Mucosa of stomach (tissue), 1 donor: ENCODE data around the gene NRG4.
"Not testable (repeated sequence)": the region's sequence is repeated elsewhere in the genome, so short reads cannot be mapped to it uniquely, and the experiment has no call there.

Source experiments
- H3K27me3 ChIP-seq: one replicate; pipeline ENCODE4 v1.7.0; 2013; ENCODE audit warnings: mild to moderate bottlenecking, low read length; ENCODE audit not compliant: control insufficient read depth, insufficient read depth
- H3K36me3 ChIP-seq: one replicate; pipeline ENCODE4 v1.7.0; 2013; ENCODE audit warnings: low read length; ENCODE audit not compliant: control insufficient read depth, insufficient read depth
- H3K4me1 ChIP-seq: one replicate; pipeline ENCODE4 v1.7.0; 2013; ENCODE audit warnings: mild to moderate bottlenecking, low read length; ENCODE audit not compliant: control insufficient read depth, insufficient read depth
- H3K4me3 ChIP-seq: one replicate; pipeline ENCODE4 v1.7.0; 2013; ENCODE audit warnings: low read length
- H3K9ac ChIP-seq: one replicate; pipeline ENCODE4 v1.7.0; 2013; ENCODE audit warnings: mild to moderate bottlenecking, low read length, moderate library complexity
- H3K9me3 ChIP-seq: one replicate; pipeline ENCODE4 v1.7.0; 2013; ENCODE audit warnings: mild to moderate bottlenecking, low read length, moderate library complexity; ENCODE audit not compliant: control insufficient read depth
- donor health status: Pancreatic carcinoma.

The NRG4 gene

DNA sequence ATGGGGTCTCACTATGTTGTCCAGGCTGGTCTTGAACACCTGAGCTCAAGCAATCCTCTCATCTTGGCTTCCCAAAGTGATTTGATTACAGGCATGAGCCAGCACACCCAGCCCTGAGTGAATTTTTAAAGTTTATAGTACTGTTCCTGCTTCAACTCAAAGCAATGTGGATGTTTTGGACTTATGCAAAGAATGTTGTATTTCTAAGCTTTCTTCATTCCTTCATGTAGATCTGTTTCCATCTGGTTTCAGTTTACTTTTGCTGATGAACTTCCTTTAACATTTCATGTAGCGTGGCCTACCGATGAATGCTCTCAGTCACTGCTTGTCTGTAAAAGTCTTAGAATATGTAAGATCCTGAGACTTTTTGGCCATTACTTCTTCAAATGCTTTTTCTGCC lies 23.2 kb downstream of the NRG4 start:
- H3K36me3 ChIP-seq, result no peaks in the 10 kb centered on the region
- no peak overlapping the region for H3K9ac ChIP-seq
- H3K4me3 ChIP-seq, result no peak overlapping the region
- no peaks in the 10 kb centered on the region for H3K4me1 ChIP-seq
- no peaks in the 10 kb centered on the region for H3K9me3 ChIP-seq
- no peaks in the 10 kb centered on the region for H3K27me3 ChIP-seq

DNA sequence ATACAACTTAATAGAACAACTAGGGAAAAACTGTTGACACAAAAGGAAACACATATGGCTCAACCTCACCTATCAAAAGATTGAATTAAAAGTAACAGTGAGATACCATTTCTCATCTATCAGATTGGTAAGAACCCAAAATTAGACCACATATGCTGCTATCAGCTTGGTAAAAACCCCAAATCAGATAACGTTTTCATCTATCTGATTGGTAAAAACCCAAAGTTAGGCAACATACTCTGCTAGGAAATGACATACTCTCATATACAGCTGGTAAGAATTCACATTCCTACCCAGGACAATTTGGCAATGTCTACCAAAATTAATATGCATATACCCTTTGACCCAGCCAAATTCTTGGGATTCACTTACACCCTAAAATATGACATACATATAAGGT lies 26.3 kb downstream of the NRG4 start:
- H3K4me3 ChIP-seq, result no peak overlapping the region
- H3K27me3 ChIP-seq, result no peaks in the 10 kb centered on the region
- no peaks in the 10 kb centered on the region for H3K4me1 ChIP-seq
- no peaks in the 10 kb centered on the region for H3K9me3 ChIP-seq
- no peak overlapping the region for H3K9ac ChIP-seq
- no peaks in the 10 kb centered on the region for H3K36me3 ChIP-seq

DNA sequence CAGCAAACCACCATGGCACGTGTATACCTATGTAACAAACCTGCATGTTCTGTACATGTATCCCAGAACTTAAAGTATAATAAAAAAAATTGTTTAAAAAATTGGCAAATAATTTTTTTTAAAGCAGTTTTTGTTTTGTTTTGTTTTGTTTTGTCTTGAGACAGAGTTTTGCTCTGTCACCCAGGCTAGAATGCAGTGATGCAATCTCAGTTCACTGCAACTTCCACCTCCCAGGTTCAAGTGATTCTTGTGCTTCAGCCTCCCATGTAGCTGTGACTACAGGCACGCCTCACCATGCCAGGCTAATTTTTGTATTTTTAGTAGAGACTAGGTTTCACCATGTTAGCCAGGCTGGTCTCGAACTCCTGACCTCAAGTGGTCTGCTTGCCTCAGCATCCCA lies 27.5 kb downstream of the NRG4 start:
- H3K4me1 ChIP-seq, H3K9me3 ChIP-seq, H3K36me3 ChIP-seq, H3K9ac ChIP-seq, H3K4me3 ChIP-seq, H3K27me3 ChIP-seq: not testable (repeated sequence)

DNA sequence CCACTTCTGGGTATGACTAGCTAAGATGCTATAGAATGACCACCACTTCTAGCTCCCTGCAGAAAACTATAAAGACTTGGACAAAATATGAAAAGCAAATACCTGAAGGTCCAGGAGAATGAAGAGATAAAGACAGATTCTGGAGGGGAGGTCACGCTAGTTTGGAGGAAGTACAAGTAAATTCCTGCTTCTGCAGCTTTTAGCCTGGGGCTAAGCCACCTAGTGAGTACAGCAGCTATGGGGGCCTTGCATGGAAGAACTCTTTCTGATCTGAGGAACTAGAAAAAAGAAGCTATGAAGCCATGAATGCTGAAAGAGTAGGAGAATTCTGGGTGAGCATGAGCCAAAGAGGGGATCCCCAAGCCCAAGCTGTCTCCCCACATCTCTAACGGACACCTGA lies 29.8 kb downstream of the NRG4 start:
- H3K9ac ChIP-seq, result no peak overlapping the region
- H3K4me3 ChIP-seq, result no peak overlapping the region
- no peaks in the 10 kb centered on the region for H3K4me1 ChIP-seq
- no peaks in the 10 kb centered on the region for H3K36me3 ChIP-seq
- no peaks in the 10 kb centered on the region for H3K9me3 ChIP-seq
- no peaks in the 10 kb centered on the region for H3K27me3 ChIP-seq

DNA sequence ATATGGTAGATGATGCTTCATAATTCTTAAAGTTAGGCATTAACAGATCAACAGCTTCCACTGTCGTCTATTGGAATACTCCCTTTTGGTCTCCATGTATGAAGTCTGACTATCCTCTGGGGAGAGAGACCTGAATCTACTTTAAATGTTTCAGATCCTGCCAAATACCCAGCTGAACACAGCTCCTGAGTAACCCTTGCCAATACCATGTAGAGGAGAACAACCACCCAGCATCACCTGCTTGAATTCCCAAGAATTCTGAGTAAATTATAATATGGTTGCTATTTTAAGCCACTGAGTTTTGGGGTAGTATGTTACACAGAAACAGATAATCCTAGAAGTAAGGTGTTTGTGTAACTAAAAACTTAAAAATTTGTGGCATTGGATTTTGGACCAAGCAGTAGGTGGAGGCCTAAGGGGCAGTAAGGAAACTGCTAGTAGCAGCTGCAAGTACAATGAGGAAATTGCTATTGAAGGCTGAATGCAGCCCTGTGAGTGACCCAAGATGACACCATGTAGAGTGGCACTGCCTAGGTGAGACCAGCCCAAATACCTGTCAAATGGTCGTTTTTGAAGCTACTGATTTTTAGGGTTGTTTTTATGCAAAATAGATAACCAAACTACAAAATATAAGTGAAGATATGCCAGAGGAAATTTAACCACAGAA lies 30.9 kb downstream of the NRG4 start:
- H3K4me1 ChIP-seq, result no peaks in the 10 kb centered on the region

DNA sequence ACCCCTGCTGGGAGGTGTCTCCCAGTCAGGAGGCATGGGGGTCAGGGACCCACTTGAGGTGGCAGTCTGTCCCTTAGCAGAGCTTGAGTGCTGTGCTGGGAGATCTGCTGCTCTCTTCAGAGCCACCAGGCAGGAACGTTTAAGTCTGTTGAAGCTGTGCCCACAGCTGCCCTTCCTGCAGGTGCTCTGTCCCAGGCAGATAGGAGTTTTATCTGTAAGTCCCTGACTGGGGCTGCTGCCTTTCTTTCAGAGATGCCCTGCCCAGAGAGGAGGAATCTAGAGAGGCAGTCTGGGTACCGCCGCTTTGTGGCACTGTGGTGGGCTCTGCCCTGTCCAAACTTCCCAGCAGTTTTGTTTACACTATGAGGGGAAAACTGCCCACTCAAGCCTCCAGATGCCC lies 35.5 kb downstream of the NRG4 start:
- not testable (repeated sequence) for H3K4me3 ChIP-seq, H3K36me3 ChIP-seq, H3K9ac ChIP-seq, H3K27me3 ChIP-seq, H3K4me1 ChIP-seq, H3K9me3 ChIP-seq

More for the DNA sequence above, 30.9 kb downstream of the NRG4 start:
- H3K9me3 ChIP-seq, result no peaks in the 10 kb centered on the region
- H3K4me3 ChIP-seq, result no peak overlapping the region
- no peaks in the 10 kb centered on the region for H3K36me3 ChIP-seq
- no peak overlapping the region for H3K9ac ChIP-seq
- H3K27me3 ChIP-seq, result no peaks in the 10 kb centered on the region

DNA sequence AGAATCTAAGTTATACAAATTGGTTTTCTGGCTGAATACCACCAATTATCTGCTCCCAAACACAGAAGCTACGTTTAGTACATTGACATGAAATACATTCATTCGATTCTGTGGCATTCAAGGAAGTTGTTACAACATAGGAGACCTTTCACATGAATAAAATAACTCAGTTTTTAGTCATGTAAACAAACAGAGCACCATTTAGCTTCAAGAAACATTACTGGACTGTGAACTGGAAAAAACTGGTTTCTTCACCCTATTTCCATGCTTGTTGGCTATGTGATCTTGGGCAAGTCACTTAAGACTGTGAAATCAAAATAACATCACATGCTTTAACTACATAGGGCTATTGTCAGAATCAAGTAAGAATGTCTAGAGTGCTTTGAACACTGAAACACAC lies 46.2 kb downstream of the NRG4 start:
- Histone ChIP-seq H3K36me3 (no peaks in the 10 kb centered on the region), H3K4me3 (no peak overlapping the region), H3K9me3 (no peaks in the 10 kb centered on the region), H3K9ac (no peak overlapping the region), H3K27me3 (no peaks in the 10 kb centered on the region), H3K4me1 (peaks cover 13% of the 10 kb centered on the region)

DNA sequence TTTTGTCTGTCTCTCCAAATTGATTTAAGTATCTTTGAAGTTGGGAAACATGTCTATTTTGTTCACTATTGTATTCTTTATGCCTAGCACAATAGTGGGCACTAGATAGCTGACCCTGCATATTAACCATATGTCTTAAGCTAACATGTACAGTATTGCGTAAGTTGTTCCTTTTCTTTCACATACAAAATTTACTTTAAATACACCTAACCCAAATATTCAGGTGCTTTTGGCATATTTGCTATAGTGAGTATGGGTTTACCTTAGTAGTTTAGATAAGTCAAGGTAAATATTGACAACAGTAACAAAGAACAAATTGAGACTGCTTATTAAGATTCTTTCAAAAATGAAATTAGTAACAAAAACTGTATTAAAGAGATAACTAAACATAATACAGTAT lies 50.9 kb downstream of the NRG4 start:
- H3K4me1 ChIP-seq, result peaks cover 13% of the 10 kb centered on the region
- no peak overlapping the region for H3K4me3 ChIP-seq
- H3K9me3 ChIP-seq, result no peaks in the 10 kb centered on the region
- H3K36me3 ChIP-seq, result no peaks in the 10 kb centered on the region
- no peak overlapping the region for H3K9ac ChIP-seq
- no peaks in the 10 kb centered on the region for H3K27me3 ChIP-seq

DNA sequence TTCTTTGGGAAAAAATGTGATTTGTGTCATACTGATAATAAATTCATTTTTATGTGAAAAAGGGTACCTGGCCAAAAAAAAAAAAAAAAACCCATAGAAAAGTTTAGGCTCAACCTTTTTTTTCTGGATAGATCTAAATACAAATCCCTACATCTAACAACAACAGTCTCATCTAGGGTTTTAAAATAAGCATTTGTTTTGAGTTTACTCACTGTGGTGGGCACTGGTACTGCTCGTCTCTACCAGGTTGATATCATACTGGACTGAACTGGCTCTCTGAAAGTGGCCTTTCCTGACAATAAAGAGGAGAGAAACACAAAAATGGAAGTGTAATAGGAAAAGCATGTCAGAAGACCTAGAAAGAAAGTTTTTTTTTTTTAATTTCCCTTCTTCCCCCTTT lies 56.5 kb downstream of the NRG4 start:
- Histone ChIP-seq H3K9ac (no peak overlapping the region), H3K4me1 (no peaks in the 10 kb centered on the region), H3K9me3 (no peaks in the 10 kb centered on the region), H3K4me3 (no peak overlapping the region), H3K36me3 (no peaks in the 10 kb centered on the region), H3K27me3 (no peaks in the 10 kb centered on the region)

DNA sequence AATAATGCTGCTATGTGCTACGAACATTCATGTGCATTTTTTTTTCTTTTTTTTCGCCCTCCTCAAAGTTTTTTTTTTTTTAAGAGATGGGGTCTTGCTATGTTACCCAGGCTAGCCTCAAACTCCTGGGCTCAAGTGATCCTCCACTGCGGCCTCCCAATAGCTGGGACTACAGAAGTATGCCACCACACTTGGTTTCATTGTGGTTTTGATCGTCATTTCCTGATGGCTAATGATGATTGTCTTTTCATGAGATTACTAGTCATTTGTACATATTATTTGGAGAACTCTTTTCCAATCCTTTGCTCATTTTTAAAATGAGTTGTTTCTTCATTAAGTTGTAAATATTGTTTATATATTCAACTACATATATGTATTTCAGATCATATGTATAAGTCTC lies 59.7 kb downstream of the NRG4 start:
- no peaks in the 10 kb centered on the region for H3K4me1 ChIP-seq
- H3K36me3 ChIP-seq, result no peaks in the 10 kb centered on the region
- no peaks in the 10 kb centered on the region for H3K27me3 ChIP-seq
- no peak overlapping the region for H3K4me3 ChIP-seq
- H3K9me3 ChIP-seq, result no peaks in the 10 kb centered on the region
- H3K9ac ChIP-seq, result no peak overlapping the region

DNA sequence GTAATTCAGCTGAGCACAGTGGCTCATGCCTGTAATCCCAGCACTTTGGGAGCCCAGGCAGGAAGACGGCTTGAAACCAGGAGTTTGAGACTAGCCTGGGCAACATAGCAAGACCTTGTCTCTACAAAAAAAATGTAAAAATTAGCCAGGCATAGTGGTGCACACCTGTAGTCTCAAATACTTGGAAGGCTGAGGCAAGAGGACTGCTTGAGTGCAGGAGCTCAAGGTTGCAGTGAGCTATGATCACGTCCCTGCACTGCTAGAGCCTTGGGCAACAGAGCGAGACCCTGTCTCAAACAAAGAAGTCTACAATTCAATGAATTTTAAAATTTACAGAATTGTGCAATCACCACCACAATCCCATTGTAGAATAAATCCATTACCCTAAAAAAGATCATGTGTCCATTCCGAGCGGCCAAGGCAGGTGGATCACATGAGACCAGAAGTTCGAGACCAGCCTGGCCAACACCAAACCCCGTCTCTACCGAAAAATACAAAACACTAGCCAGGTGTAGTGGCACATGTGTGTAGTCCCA lies 63.4 kb downstream of the NRG4 start:
- H3K9me3 ChIP-seq, result no peaks in the 10 kb centered on the region
- no peak overlapping the region for H3K9ac ChIP-seq
- H3K27me3 ChIP-seq, result no peaks in the 10 kb centered on the region
- no peaks in the 10 kb centered on the region for H3K36me3 ChIP-seq
- H3K4me3 ChIP-seq, result no peak overlapping the region
- H3K4me1 ChIP-seq, result no peaks in the 10 kb centered on the region

DNA sequence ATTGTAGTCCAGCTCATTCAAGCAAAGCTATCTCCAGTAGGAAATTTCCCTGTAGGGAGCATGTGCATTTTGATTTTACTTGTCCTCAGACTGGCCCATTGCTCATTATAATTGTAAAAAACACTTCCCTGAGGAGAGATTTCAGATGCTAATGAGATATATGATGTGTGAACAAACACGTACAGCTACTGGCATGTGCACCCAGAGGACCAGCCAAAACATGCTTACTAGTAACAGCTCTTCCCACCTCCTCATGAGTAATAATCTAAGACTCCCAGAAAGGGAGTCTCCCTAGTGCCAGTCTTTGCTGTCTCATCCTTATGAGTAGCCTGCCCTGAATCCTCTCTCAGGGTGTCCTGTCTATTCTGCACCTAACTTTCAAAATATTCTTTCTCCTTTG lies 65.1 kb downstream of the NRG4 start:
- H3K4me1 ChIP-seq, result no peaks in the 10 kb centered on the region
- H3K27me3 ChIP-seq, result no peaks in the 10 kb centered on the region
- H3K9me3 ChIP-seq, result no peaks in the 10 kb centered on the region
- H3K4me3 ChIP-seq, result no peak overlapping the region
- H3K9ac ChIP-seq, result no peak overlapping the region
- H3K36me3 ChIP-seq, result no peaks in the 10 kb centered on the region

DNA sequence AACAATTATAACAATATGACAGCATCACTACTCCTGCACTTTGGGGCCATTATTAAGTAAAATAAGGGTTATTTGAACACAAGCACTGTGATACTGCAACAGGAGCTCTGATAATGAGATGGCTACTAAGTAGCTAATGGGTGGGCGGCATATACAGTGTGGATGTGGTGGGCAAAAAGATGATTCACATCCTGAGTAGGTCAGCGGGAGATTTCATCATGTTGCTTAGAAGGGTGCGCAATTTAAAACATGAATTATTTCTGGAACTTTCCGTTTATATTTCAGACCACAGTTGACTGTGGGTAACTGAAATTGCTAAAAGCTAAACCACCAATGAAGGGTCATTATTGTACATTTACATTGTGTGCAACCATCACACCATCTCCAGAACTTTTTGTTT lies 66.3 kb downstream of the NRG4 start:
- Histone ChIP-seq H3K9me3 (no peaks in the 10 kb centered on the region), H3K4me1 (no peaks in the 10 kb centered on the region), H3K4me3 (no peak overlapping the region), H3K9ac (no peak overlapping the region), H3K36me3 (no peaks in the 10 kb centered on the region), H3K27me3 (no peaks in the 10 kb centered on the region)
